ENCODE results near the gene SLX4IP.

DNA sequence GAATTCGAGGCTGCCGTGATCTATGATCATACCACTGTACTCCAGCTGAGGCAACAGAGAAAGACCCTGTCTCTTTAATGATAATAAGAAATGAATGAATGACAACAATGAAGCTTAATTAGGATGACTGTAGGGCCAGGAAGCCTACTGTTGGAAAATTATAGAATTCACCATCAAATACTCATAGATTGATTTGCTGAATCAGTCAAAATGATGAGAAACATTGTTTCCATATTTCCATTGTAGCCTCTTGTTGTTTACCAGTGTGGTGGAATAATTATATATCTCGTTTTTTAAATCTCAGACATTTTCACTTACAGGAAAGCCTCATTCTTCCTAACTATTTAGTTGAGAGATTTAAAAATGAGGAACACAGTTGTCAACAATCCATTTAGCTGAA is 142.5 kb downstream of the SLX4IP start:
- TF ChIP-seq, protein P1, sequence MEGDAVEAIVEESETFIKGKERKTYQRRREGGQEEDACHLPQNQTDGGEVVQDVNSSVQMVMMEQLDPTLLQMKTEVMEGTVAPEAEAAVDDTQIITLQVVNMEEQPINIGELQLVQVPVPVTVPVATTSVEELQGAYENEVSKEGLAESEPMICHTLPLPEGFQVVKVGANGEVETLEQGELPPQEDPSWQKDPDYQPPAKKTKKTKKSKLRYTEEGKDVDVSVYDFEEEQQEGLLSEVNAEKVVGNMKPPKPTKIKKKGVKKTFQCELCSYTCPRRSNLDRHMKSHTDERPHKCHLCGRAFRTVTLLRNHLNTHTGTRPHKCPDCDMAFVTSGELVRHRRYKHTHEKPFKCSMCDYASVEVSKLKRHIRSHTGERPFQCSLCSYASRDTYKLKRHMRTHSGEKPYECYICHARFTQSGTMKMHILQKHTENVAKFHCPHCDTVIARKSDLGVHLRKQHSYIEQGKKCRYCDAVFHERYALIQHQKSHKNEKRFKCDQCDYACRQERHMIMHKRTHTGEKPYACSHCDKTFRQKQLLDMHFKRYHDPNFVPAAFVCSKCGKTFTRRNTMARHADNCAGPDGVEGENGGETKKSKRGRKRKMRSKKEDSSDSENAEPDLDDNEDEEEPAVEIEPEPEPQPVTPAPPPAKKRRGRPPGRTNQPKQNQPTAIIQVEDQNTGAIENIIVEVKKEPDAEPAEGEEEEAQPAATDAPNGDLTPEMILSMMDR (IDR thresholded peaks at IDR 0.05), result no peak
- no peak for TF ChIP-seq POLR2A (IDR thresholded peaks at IDR 0.05)
